NCI-H187 treated with DMSO at 0.1 percent for 48 hours (cell line): ENCODE measurements around the gene PTPN14.
"Not testable (repeated sequence)": the region's sequence is repeated elsewhere in the genome, so short reads cannot be mapped to it uniquely, and the experiment has no call there.

Experiments
- DNase-seq: peaks from one replicate; lab custom pipeline; 2025; lab: John Stamatoyannopoulos, UW

PTPN14 gene

DNA sequence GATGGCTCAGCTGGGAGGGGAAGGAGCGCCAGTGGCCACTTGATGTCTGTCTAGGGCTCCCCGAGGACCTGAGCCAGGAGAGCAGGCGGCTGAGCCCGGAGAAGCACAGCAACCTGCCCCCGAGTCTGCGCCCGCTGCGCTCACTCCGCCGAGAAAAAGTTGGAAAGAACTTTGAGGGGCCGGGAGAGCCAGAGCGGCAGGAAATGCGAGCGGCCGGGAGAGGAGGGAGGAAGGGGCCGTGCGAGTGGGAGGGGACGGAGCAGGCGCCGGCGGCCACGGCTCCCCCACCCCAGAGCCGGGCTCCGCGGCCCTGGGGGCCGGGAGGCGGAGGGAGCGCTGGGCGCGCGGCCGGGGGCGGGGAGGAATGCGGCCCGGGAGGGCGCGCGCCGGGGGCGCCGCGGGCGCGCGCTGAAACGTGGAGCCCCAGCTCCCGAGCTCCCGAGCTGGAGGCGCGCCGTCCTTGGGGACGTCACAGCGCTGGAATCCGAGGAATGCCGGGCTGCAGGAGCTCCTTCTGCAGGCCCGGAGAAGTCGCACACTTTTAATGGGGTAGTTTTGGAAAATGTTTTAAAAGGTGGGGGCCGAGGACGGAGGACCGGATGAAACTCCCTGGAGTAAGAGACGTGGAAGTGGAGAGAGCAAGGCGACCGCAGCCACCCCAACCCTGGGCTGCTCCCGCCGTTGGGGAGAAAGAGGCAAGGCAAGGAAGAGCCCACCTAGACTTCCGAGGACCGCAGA is at the start of gene PTPN14:
PTPN14 (minus strand) TSS at position 167 of the 738 bp plus-strand sequence. CDS start 86,799 bp downstream, outside the sequence.
- no peak for DNase-seq

GRCh38 chr1:214593158-214593557 is 41.8 kb upstream of the PTPN14 start:
- no peak for DNase-seq

- DNase-seq, result not testable (repeated sequence)
Observed at GRCh38 chr1:214591918-214592317, 40.5 kb upstream of the PTPN14 start.

DNA sequence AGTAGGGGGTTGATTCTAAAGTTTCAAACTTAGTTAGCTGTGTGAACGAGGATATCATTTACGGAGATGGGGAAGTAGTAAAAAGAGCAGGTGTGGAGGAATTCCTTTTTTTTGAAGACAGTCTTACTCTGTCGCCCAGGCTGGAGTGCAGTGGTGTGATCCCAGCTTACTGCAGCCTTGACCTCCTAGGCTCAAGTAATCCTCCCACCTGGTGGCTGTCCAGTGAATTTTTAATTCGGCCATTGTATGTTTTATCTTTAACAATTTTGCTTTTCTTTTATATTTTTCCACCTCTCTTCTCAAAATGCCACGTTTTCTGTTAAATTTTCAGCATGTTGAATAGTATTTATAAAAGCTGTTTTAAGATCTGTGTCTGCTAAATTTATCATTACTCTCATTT is 39.3 kb upstream of the PTPN14 start:
- no peak for DNase-seq

DNA sequence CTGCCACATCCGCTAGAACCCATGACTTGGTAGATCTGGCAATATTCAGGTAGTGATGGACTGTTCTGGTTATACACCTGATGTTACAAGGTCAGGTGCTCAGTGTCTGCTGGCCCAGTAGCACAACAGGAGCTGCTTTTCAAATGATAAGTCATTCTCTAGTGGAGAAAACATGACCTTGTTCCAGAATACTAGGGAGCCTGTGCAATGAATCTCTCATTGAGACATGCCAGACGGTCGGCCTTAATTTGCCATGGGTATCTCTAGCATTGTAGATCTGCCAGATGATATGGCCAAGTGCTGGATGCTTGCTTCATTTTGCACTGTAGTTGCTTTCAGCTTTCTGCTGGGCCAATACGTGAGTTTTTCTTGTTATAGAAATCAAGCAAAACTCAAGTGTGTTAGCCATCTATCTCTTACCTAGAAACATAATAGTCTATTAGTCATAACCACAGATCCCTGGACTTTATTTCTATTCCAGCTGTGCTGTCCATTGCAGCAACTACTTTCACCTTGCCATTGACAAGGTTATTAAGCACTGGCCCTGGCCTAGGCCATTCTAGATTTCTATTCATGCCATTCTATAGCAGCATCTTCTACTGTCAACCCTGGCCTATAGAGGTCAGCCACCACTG is 37.7 kb upstream of the PTPN14 start:
- DNase-seq, result no peak

GRCh38 chr1:214587165-214587564 is 35.8 kb upstream of the PTPN14 start:
- no peak for DNase-seq

- no peak for DNase-seq
Observed at GRCh38 chr1:214586621-214587020, 35.2 kb upstream of the PTPN14 start.

GRCh38 chr1:214584805-214585766 is 33.7 kb upstream of the PTPN14 start:
- no peak for DNase-seq

GRCh38 chr1:214583824-214584554 is 32.6 kb upstream of the PTPN14 start:
- DNase-seq, result no peak

DNA sequence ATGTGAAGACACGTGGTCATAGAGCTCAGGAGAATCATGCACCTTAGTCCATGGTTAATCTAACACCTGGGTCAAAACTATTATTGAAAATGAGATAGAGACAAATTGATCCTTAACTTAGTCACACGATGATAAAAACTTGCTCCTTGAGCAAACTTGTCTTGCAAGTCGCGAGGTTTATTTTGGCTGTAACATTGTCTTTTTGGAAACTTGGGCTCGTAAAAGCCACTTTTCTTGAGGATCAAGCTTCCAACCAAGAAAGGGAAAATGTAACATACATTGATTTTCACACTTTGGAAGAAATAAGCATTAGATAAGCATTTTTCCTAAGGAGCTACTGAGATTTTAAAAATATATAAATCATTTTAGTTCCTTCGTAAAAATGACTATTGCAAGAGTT is 31.7 kb upstream of the PTPN14 start:
- DNase-seq, result no peak

GRCh38 chr1:214582289-214582891 is 31.0 kb upstream of the PTPN14 start:
- no peak for DNase-seq

GRCh38 chr1:214581785-214582184 is 30.4 kb upstream of the PTPN14 start:
- no peak for DNase-seq

GRCh38 chr1:214579183-214579582 is 27.8 kb upstream of the PTPN14 start:
- no peak for DNase-seq

DNA sequence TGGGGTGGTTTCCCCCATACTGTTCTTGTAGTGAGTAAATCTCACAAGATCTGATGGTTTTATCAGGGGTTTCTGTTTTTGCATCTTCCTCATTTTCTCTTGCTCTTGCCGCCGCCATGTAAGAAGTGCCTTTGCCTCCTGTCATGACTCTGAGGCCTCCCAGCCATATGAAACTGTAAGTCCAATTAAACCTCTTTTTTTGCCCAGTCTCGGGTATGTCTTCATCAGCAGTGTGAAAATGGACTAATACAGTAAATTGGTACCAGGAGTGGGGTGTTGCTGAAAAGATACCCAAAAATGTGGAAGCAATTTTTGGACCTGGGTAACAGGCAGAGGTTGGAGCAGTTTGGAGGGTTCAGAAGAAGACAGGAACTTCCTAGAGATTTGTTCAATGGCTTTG is 24.7 kb upstream of the PTPN14 start:
- not testable (repeated sequence) for DNase-seq

- DNase-seq, result no peak
Observed at GRCh38 chr1:214574598-214575411, 23.4 kb upstream of the PTPN14 start.

GRCh38 chr1:214573386-214574318 is 22.2 kb upstream of the PTPN14 start:
- DNase-seq, result no peak

- DNase-seq, result no peak
Observed at GRCh38 chr1:214571281-214571680, 19.9 kb upstream of the PTPN14 start.

- DNase-seq, result no peak
Observed at GRCh38 chr1:214570442-214570841, 19.0 kb upstream of the PTPN14 start.

DNA sequence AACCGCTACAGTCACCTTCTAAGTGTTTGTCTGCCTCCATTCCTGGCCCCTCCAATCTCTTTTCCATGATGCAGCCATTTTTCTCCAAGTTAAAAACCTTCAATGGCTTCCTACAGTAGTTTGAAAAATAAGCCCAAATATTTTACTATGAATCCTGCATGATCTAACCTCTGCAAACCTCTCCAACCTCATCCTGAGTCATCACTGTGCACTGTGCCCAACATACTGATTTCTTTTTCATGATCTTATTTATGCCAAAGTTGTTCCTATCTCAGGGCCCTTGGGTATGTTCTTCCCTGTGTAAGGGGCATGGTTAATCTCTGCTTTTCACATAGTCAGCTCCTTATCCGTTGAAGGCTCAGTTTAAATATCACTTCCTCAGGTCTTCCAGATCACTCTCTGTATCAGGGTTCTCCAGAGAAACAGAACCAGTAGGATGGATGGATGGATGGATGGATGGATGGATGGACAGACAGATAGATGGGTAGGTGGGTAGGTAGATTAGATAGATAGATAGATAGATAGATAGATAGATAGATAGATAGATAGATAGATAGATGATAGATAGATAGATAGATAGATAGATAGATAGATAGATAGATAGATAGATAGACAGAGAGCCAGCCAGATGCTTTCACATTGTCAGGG is 18.1 kb upstream of the PTPN14 start:
- no peak for DNase-seq
